B cell (primary cell): ENCODE measurements around the gene RFK. TPM values are rescaled to one million over a fixed set of nuclear protein-coding genes. Genes with fewer than 3 reads are reported as not detected.

Experiments
- ATAC-seq: fragments of 200-7000 bp; cut with Tn5 transposase; one replicate; pipeline ENCODE4 v1.10.0; 2021; ENCODE audit warnings: low read depth, mild to moderate bottlenecking, moderate number of reproducible peaks, moderate library complexity
- CTCF ChIA-PET: fragments of 350-600 bp; sonication (Branson Sonifier 250); formaldehyde crosslinking; loops from one replicate; lab custom pipeline; 2021; ENCODE audit warnings: antibody characterized with exemption, inconsistent platforms; lab: Charles Lee
- POLR2A ChIA-PET: fragments of 350-600 bp; sonication (Branson Sonifier 250); formaldehyde crosslinking; loops from one replicate; lab custom pipeline; 2021; ENCODE audit warnings: antibody characterized with exemption; lab: Charles Lee
- DNase-seq: peaks from one replicate; pipeline ENCODE4 v3.0.0; 2013
- H2AFZ ChIP-seq: 2 replicates; pipeline ENCODE4 v1.6.1; 2012; ENCODE audit warnings: mild to moderate bottlenecking, low read depth, low read length; ENCODE audit not compliant: insufficient read depth, poor library complexity, severe bottlenecking
- H3K27ac ChIP-seq, 2 donors: 1 replicate in 1 of 2; 2 replicates in 1 of 2; pipeline ENCODE4 v1.5.1; 2012 to 2013; ENCODE audit warnings: low read length in 2 of 2, mild to moderate bottlenecking in 2 of 2, moderate library complexity in 1 of 2
- H3K27me3 ChIP-seq, 4 experiments: fragments of 200-600 bp in 1 of 4; sonication (generic) in 1 of 4; replicated peaks in 1 of 4; 1 replicate in 2 of 4; 2 replicates in 2 of 4; pipeline versions ENCODE4 v1.6.1 to v1.7.0; 2013 to 2016; ENCODE audit warnings: low read length in 3 of 4, mild to moderate bottlenecking in 2 of 4, mixed read lengths in 1 of 4, moderate library complexity in 1 of 4; ENCODE audit not compliant: insufficient read depth in 4 of 4, control insufficient read depth in 3 of 4; ENCODE audit errors: control extremely low read depth in 1 of 4
- H3K36me3 ChIP-seq, 2 experiments: replicated peaks in 1 of 2; 1 replicate in 1 of 2; 2 replicates in 1 of 2; pipeline versions ENCODE4 v1.6.1 to v1.7.1; 2013; ENCODE audit warnings: low read length in 1 of 2; ENCODE audit not compliant: insufficient read depth in 2 of 2, control insufficient read depth in 1 of 2; ENCODE audit errors: control extremely low read depth in 1 of 2, extremely low read depth in 1 of 2
- H3K4me1 ChIP-seq, 2 donors: fragments of 200-600 bp in 1 of 2; sonication (generic) in 1 of 2; 1 replicate in 1 of 2; 2 replicates in 1 of 2; pipeline versions ENCODE4 v1.5.1 to v1.6.1; 2013 to 2017; ENCODE audit warnings: low read length in 2 of 2; ENCODE audit not compliant: control insufficient read depth in 2 of 2, insufficient read depth in 2 of 2
- H3K4me2 ChIP-seq: replicated peaks from 2 replicates; pipeline ENCODE3; 2012; ENCODE audit warnings: mild to moderate bottlenecking, low read depth, low read length; ENCODE audit not compliant: poor library complexity, severe bottlenecking
- H3K4me3 ChIP-seq, 5 experiments: fragments of 200-600 bp in 1 of 5; sonication (generic) in 1 of 5; 1 replicate in 3 of 5; 2 replicates in 2 of 5; pipeline versions ENCODE4 v1.5.1 to v1.7.0; 2011 to 2016; ENCODE audit warnings: low read length in 4 of 5, mild to moderate bottlenecking in 4 of 5, low read depth in 2 of 5, control low read depth in 1 of 5, moderate library complexity in 1 of 5; ENCODE audit not compliant: insufficient read depth in 1 of 5; ENCODE audit errors: control extremely low read depth in 1 of 5, extremely low read depth in 1 of 5
- H3K79me2 ChIP-seq: fragments of 200-600 bp; sonication (generic); one replicate; pipeline ENCODE4 v1.6.0; 2016; ENCODE audit warnings: low read length; ENCODE audit not compliant: control insufficient read depth, insufficient read depth
- H3K9ac ChIP-seq: fragments of 200-600 bp; sonication (generic); 2 replicates; pipeline ENCODE4 v1.6.1; 2017; ENCODE audit warnings: mild to moderate bottlenecking, low read length, moderate library complexity
- H3K9me3 ChIP-seq, 3 donors: one replicate each; pipeline versions ENCODE4 v1.6.1 to v1.7.1; 2013; ENCODE audit warnings: low read length in 2 of 3; ENCODE audit not compliant: control insufficient read depth in 2 of 3, insufficient read depth in 1 of 3; ENCODE audit errors: control extremely low read depth in 1 of 3
- H4K20me1 ChIP-seq: 2 replicates; pipeline ENCODE4 v1.6.0; 2012; ENCODE audit warnings: mild to moderate bottlenecking, low read length; ENCODE audit not compliant: insufficient read depth, control insufficient read depth, poor library complexity, severe bottlenecking
- H3K27ac Mint-ChIP-seq: one replicate; pipeline ENCODE4 v1.8.0; 2021; ENCODE audit warnings: mixed read lengths
- H3K27me3 Mint-ChIP-seq: one replicate; pipeline ENCODE4 v1.8.0; 2021; ENCODE audit warnings: mixed read lengths
- H3K4me1 Mint-ChIP-seq: one replicate; pipeline ENCODE4 v1.8.0; 2021; ENCODE audit warnings: mixed read lengths
- H3K4me3 Mint-ChIP-seq: one replicate; pipeline ENCODE4 v1.8.0; 2021; ENCODE audit warnings: mixed read lengths
- H3K9me3 Mint-ChIP-seq: one replicate; pipeline ENCODE4 v1.8.0; 2022; ENCODE audit warnings: mixed read lengths; ENCODE audit not compliant: insufficient read depth
- CTCF ChIP-seq: fragments of 200-600 bp; IDR thresholded peaks from one replicate; pipeline ENCODE4 v1.8.0; 2022; ENCODE audit warnings: antibody characterized with exemption, mild to moderate bottlenecking
- EZH2 ChIP-seq: IDR thresholded peaks from 2 replicates; pipeline ENCODE4 v1.6.1; 2012; ENCODE audit warnings: borderline replicate concordance, low read depth, mild to moderate bottlenecking, moderate library complexity, low read length; ENCODE audit not compliant: insufficient read depth, poor library complexity, severe bottlenecking
- WGBS: methylation state at CpG from one replicate; pipeline ENCODE4 v1.1.5; 2013; ENCODE audit warnings: missing lambda C conversion rate; ENCODE audit not compliant: insufficient coverage; 5-methylcytosine and 5-hydroxymethylcytosine counted together
- intact Hi-C: fragments of 100-400 bp; cut with micrococcal nuclease; formaldehyde crosslinking; loops from one replicate; pipeline ENCODE4 v1.10.0; 2022
- polyA plus RNA-seq: library from polyadenylated mRNA; depleted of rRNA; stranded (reverse); fragments of >200 nt; gene quantifications from 2 replicates; pipeline ENCODE4 v1.2.3, GENCODE V29; 2012
- total RNA-seq, 2 donors: library from RNA; stranded (reverse); fragments of 120-200 nt in 1 of 2; gene quantifications; 1 replicate in 1 of 2; 2 replicates in 1 of 2; pipeline versions ENCODE4 v1.2.3 to v1.2.4, GENCODE V29; 2013 to 2022

Gene RFK
- total and polyA plus RNA-seq, 2 donors (not counting 1 experiment from before 2014, with no cell fraction given) = 3.4 to 9.0 TPM

- DNase-seq (no peak), ATAC-seq (no peak)
- H3K4me2 ChIP-seq = no peak overlapping the region
- H3K4me3 ChIP-seq = no peak overlapping the region
- TF ChIP-seq CTCF = no peak
- no peak for TF ChIP-seq EZH2
- no peaks in the 10 kb centered on the region for H3K36me3 ChIP-seq
- no CpG with 5 or more reads among the region's 1 CpG for WGBS
- no peak overlapping the region for H3K27ac ChIP-seq
- no peaks in the 10 kb centered on the region for H3K79me2 ChIP-seq
- Mint-ChIP-seq H3K9me3 (no peaks in the 10 kb centered on the region), H3K4me1 (no peaks in the 10 kb centered on the region), H3K27ac (no peak overlapping the region), H3K4me3 (no peak overlapping the region), H3K27me3 (peaks cover 23% of the 10 kb centered on the region)
- ChIA-PET CTCF (no interaction called here), POLR2A (no interaction called here)
- H2AFZ ChIP-seq = no peak overlapping the region
- H3K27me3 ChIP-seq = peaks cover 0 to 3% (median under 1%) of the 10 kb centered on the region in 4 experiments
- intact Hi-C loops = no loop called here
- no peak overlapping the region for H3K9ac ChIP-seq
- no peaks in the 10 kb centered on the region for H3K4me1 ChIP-seq
- H4K20me1 ChIP-seq = no peaks in the 10 kb centered on the region
- H3K9me3 ChIP-seq = peaks cover 0 to 2% (median 0%) of the 10 kb centered on the region in 3 donors
These were observed 58.2 kb downstream of the RFK start for GRCh38 chr9:76336027-76336426.

Other genes starting within 250 kb of the RFK start
- gene GCNT1, start 64.8 kb upstream of the RFK start, total RNA-seq = 9.1 and 12.0 TPM in 2 replicates
- 31.0 and 32.0 TPM in 2 replicates for gene GCNT1, start 64.8 kb upstream of the RFK start, polyA plus RNA-seq